ENCODE measurements around the gene LCN2.

DNA sequence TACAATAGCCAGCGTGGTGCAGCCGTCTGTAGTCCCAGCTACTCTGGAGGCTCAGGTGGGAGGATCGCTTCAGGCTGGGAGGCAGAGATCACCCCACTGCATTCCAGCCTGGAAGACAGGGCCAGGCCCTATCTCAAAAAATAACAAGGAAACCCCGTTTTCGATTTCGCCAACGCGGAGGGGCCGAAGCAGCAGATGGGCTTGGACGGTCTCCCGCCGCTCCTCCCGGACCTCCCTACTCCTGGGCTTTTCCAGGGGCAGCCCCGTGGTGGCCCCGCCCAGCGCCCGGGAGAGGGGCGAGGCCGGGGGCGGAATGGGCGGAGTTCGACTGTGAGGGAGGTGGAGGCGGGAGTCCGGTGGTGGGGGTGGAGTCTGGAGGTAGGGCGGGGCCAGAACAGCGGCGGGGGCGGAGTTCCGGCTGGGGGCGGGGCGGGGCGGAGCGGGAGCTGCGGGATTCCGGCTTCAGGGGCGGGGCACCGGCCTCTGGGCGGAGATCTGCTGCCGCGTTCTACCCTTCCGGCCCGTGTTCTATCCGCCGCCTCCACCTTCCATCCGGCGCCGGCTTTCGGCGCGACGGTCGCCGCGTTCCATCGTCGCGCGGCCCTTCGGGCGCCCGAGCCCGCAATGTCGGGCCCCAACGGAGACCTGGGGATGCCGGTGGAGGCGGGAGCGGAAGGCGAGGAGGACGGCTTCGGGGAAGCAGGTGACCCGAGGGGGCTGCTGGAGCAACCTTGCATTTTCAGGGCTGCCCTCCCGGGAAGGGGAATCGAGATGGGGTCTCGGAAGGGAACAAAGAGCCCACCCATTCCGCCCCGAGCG lies 10.7 kb downstream of the LCN2 start, which contains the start of gene BBLN:
- TF ChIP-seq ZNF416 (CRISPR knock-in tag; IDR thresholded peaks at IDR 0.05) (no peak), ZBTB43 (CRISPR knock-in tag; IDR thresholded peaks at IDR 0.05) (0 out of 2 replicates have a peak, but pooled peaks have one; percentile 21), RELA (CRISPR knock-in tag; IDR thresholded peaks at IDR 0.05; ENCODE audit: borderline replicate concordance) (no peak; the same call in 1 of the 2 replicates), IRF1 (CRISPR knock-in tag; IDR thresholded peaks at IDR 0.05) (no peak), RORB (CRISPR knock-in tag; IDR thresholded peaks at IDR 0.05) (no peak), FOXJ3 (CRISPR knock-in tag; IDR thresholded peaks at IDR 0.05; ENCODE audit: borderline replicate concordance) (no peak), SP1 (CRISPR knock-in tag; conservative IDR thresholded peaks at IDR 0.05) (peak; percentile 56)
- TF ChIP-seq, protein P1, sequence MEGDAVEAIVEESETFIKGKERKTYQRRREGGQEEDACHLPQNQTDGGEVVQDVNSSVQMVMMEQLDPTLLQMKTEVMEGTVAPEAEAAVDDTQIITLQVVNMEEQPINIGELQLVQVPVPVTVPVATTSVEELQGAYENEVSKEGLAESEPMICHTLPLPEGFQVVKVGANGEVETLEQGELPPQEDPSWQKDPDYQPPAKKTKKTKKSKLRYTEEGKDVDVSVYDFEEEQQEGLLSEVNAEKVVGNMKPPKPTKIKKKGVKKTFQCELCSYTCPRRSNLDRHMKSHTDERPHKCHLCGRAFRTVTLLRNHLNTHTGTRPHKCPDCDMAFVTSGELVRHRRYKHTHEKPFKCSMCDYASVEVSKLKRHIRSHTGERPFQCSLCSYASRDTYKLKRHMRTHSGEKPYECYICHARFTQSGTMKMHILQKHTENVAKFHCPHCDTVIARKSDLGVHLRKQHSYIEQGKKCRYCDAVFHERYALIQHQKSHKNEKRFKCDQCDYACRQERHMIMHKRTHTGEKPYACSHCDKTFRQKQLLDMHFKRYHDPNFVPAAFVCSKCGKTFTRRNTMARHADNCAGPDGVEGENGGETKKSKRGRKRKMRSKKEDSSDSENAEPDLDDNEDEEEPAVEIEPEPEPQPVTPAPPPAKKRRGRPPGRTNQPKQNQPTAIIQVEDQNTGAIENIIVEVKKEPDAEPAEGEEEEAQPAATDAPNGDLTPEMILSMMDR (IDR thresholded peaks at IDR 0.05) = no peak
- TF ChIP-seq, protein P2, sequence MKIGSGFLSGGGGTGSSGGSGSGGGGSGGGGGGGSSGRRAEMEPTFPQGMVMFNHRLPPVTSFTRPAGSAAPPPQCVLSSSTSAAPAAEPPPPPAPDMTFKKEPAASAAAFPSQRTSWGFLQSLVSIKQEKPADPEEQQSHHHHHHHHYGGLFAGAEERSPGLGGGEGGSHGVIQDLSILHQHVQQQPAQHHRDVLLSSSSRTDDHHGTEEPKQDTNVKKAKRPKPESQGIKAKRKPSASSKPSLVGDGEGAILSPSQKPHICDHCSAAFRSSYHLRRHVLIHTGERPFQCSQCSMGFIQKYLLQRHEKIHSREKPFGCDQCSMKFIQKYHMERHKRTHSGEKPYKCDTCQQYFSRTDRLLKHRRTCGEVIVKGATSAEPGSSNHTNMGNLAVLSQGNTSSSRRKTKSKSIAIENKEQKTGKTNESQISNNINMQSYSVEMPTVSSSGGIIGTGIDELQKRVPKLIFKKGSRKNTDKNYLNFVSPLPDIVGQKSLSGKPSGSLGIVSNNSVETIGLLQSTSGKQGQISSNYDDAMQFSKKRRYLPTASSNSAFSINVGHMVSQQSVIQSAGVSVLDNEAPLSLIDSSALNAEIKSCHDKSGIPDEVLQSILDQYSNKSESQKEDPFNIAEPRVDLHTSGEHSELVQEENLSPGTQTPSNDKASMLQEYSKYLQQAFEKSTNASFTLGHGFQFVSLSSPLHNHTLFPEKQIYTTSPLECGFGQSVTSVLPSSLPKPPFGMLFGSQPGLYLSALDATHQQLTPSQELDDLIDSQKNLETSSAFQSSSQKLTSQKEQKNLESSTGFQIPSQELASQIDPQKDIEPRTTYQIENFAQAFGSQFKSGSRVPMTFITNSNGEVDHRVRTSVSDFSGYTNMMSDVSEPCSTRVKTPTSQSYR (CRISPR knock-in tag; IDR thresholded peaks at IDR 0.05) = 0 out of 2 replicates have a peak, but pooled peaks have one; percentile 5

All from WTC11 (cell line).